HCT116 (cell line): Measurements from ENCODE around the gene EBP.

Experiments
- CTCF ChIP-seq, 3 experiments: fragments of 200-600 bp in 1 of 3; sonication (generic) in 1 of 3; IDR thresholded peaks in 2 of 3; conservative IDR thresholded peaks in 1 of 3; 2 replicates each; pipeline ENCODE4 v1.5.1; 2012 to 2017; ENCODE audit warnings: low read depth in 2 of 3, low read length in 2 of 3, antibody characterized with exemption in 1 of 3, borderline replicate concordance in 1 of 3, control low read depth in 1 of 3, mild to moderate bottlenecking in 1 of 3, mixed read lengths in 1 of 3, mixed run types in 1 of 3, moderate library complexity in 1 of 3; ENCODE audit not compliant: insufficient read depth in 1 of 3
- EZH2 ChIP-seq: fragments of 200-600 bp; sonication (generic); IDR thresholded peaks from 2 replicates; pipeline ENCODE4 v1.6.1; 2017; ENCODE audit warnings: antibody characterized with exemption, mixed run types
- EZH2phosphoT487 ChIP-seq: fragments of 200-600 bp; IDR thresholded peaks from 2 replicates; pipeline ENCODE4 v1.6.1; 2018; ENCODE audit warnings: antibody characterized with exemption, borderline replicate concordance
- FOSL1 ChIP-seq: IDR thresholded peaks from 2 replicates; pipeline ENCODE4 v1.6.1; 2012; ENCODE audit warnings: low read depth
- JUND ChIP-seq: IDR thresholded peaks from 2 replicates; pipeline ENCODE4 v1.6.1; 2012
- POLR2A ChIP-seq: IDR thresholded peaks from 2 replicates; pipeline ENCODE4 v1.7.0; 2011; ENCODE audit warnings: borderline replicate concordance; ENCODE audit not compliant: insufficient read depth, insufficient read length; ENCODE audit errors: extremely low read depth
- POLR2AphosphoS5 ChIP-seq: IDR thresholded peaks from 2 replicates; pipeline ENCODE4 v1.6.1; 2011; ENCODE audit warnings: mild to moderate bottlenecking, low read depth, low read length, moderate library complexity
- RAD21 ChIP-seq: IDR thresholded peaks from 2 replicates; pipeline ENCODE4 v1.6.1; 2012; ENCODE audit warnings: low read depth, mild to moderate bottlenecking
- SIN3A ChIP-seq: IDR thresholded peaks from 2 replicates; pipeline ENCODE4 v1.6.1; 2012; ENCODE audit warnings: low read depth
- TCF7L2 ChIP-seq: IDR thresholded peaks from 2 replicates; pipeline ENCODE4 v1.7.0; 2011; ENCODE audit warnings: borderline replicate concordance, inconsistent platforms; ENCODE audit not compliant: insufficient read depth, insufficient read length; ENCODE audit errors: extremely low read depth
- YY1 ChIP-seq: IDR thresholded peaks from 2 replicates; pipeline ENCODE4 v1.6.1; 2011; ENCODE audit warnings: low read length, low read depth, moderate library complexity, mild to moderate bottlenecking; ENCODE audit not compliant: insufficient replicate concordance; ENCODE audit errors: extremely low read depth
- TF ChIP-seq, protein P1 (sequence below): IDR thresholded peaks from 2 replicates; pipeline ENCODE4 v1.6.1; 2012

- TF ChIP-seq EZH2phosphoT487 (no peak), JUND (no peak), POLR2A (no peak), CTCF (IDR thresholded peaks at IDR 0.05 in 2 of 3, conservative IDR thresholded peaks at IDR 0.05 in 1 of 3; ENCODE audit: borderline replicate concordance in 1 of 3, insufficient read depth in 1 of 3, low read depth in 2 of 3, low read length in 2 of 3) (no peak), RAD21 (no peak), POLR2AphosphoS5 (no peak), YY1 (no peak), EZH2 (no peak), TCF7L2 (no peak), FOSL1 (no peak), SIN3A (no peak)
- TF ChIP-seq, protein P1, sequence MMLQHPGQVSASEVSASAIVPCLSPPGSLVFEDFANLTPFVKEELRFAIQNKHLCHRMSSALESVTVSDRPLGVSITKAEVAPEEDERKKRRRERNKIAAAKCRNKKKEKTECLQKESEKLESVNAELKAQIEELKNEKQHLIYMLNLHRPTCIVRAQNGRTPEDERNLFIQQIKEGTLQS, result no peak
These were observed 7.9 kb upstream of the EBP start for GRCh38 chrX:48513670-48514069.
